GM19043 (cell line): ENCODE results near the gene TAF4B.
"Not testable (repeated sequence)": the region's sequence is repeated elsewhere in the genome, so short reads cannot be mapped to it uniquely, and the experiment has no call there.

Experiments used
- ATAC-seq: cut with Tn5 transposase; IDR thresholded peaks from one replicate; pipeline ENCODE4 v1.9.1; 2021; ENCODE audit warnings: low read depth; ENCODE audit not compliant: unreplicated experiment

The TAF4B gene

GRCh38 chr18:26419746-26420145, 193.5 kb downstream of the TAF4B start:
- no peak for ATAC-seq

DNA sequence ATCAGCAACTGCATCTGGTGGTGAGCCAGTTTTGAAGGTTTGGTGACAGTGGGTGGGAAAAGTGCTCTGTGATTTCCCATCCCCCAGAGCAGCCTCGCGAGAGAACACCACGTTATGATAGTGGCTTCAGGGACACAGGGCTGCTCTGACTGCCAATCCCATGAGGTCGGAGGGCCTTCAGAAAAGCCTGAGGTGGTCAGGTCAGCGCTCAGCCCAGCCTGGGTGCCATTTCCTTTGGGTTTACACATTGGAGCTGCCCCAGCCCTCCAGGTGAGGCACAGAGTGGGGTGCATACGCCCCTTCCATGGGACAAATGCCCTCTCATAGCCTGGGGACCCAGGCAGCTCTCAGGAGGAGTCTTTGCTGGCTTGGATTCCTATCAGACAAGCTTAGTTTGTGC, 195.3 kb downstream of the TAF4B start:
- no peak for ATAC-seq

GRCh38 chr18:26421931-26422330, 195.7 kb downstream of the TAF4B start:
- ATAC-seq = no peak

DNA sequence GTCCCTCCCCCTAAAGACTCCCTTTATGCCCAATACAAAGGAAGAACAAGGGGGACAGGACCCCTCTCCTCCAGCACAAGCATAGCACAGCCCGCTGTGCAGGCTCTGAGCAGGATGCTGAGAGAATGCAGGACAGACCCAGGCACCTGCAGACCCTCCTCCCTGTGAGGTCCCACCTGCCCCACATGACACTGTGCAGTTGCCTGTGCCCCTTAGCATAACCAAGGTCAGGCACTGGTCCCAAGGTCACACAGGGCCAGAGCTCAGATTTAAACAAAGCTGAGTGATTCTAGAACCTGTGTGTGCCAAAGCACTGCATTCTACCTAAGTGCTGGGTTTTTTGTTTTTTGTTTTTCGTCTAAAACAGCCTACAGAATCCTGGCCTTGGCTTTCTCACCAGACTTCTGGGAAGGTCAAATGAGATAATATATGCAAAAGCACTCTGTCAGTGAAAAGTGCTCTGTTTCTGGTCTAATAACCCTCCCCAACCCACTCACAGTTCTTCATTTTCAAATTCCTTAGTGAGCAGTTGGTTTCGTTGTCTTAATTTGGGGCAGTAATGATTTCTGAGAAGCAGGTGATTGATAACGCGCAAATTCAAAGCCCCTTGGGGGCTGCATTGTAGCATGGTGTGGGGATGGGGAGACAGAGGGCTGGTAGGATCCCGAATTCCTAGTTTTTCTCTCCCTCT, 196.4 kb downstream of the TAF4B start:
- ATAC-seq = peak; percentile 78

DNA sequence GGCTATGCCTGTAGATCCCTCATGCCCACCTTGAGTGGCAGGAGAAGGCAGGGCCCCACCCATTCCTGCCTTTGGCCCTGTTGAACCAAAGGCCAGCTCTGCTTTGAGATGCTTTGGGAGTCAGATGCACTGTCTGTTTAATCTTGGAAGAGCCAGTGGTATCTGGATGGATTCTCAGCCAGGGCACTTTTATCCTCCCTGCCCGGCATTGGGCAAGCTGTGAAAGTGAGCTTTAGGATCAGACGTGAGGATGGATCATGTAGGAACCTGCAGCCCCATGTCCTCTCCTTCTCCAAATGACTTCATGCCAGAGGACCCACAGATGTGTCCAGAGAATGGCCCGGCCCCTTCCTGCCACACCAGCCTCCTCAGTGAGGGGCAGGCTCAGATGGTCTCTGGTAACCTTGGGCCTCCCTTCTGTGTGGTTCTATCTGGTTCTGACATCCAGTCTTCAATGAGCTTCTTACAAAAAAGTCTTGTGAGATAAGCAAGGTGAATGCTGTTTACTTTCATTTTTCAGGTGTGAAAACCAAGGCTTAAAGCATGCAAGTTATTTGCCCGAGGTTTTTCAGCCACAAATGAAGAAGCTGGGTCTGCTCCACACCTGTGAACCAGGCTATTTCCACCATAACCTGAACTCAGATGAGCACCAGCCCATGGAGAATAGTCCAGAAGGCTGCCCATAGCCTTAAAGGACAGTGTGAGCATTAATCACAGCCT, 198.3 kb downstream of the TAF4B start:
- no peak for ATAC-seq

- no peak for ATAC-seq
Observed at GRCh38 chr18:26425148-26425531, 198.9 kb downstream of the TAF4B start.

GRCh38 chr18:26429535-26430226, 203.4 kb downstream of the TAF4B start:
- no peak for ATAC-seq

- ATAC-seq = no peak
Observed at GRCh38 chr18:26432651-26433424, 206.6 kb downstream of the TAF4B start.

DNA sequence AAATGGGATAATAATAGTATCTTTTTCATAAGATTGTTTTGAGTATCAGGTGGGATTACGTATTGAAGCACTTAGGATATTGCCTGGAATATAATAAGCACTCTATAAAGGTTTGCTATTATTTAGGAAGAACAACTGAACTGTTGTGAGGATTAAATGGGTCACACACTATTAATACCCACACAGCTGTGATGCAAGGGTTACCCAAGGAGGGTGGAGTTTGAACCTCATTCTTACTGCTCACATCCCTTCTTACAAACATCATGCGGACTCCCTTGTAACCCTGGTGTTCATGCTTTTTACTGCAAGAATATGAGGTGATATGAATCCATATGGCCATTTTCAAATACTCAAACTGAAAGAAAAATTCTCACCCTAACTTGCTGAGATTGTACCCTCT, 208.6 kb downstream of the TAF4B start:
- no peak for ATAC-seq

DNA sequence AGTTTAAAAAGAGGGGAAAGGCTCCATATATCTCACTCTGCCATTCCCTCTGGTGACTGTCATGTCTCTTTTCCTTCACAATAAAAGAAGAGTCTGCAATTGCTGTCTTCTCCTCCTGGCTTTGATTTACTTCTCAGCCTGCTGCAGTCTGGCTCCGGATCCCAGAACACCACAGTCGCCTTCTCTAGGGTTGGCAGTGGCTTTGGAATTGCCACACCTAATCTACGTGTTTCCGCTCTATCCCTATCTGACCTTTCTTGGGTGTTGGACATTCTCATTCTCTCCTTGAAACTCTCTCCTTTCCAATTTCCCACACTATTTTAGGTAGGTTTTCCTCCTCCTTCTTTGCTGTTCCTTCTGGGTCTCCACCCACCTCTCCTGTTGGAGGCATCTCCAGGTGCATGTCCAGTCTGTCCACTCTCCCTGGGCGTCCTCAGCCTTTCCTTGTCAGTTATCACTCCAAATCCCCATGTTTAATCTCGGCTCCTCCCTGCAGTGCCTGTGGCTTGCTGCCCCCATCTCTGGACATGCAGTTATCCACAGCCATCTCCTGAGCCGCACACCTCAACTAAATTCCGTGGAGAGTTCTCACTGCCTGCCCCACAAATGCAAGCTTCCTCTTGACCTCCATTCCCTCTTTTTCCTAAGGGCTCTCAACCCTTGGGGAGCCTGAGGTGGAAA, 209.3 kb downstream of the TAF4B start:
- ATAC-seq = no peak

GRCh38 chr18:26436176-26437051, 210.2 kb downstream of the TAF4B start:
- no peak for ATAC-seq

GRCh38 chr18:26437634-26438033, 211.4 kb downstream of the TAF4B start:
- not testable (repeated sequence) for ATAC-seq

- peak; percentile 97 for ATAC-seq
Observed at GRCh38 chr18:26438980-26439379, 212.7 kb downstream of the TAF4B start.

DNA sequence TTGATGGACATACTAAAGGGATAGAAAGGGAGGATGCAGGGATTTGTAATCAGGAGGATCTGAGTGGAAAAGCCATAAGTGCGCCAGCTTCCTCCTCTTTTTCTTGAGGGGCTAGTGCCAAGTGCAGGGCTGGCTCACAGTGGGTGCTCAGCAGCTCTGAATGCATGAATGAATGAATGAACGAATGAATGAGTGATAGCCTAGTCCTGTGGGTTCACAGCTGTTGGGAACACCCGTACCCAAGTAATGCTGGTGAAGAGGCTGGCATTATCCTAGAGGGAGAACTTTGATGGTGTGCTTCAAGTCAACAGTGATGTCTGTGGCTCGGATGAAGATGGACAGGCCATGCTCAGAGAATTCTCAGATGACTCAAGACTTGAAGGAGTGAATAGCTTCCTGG, 213.3 kb downstream of the TAF4B start:
- ATAC-seq = no peak

GRCh38 chr18:26440644-26441043, 214.4 kb downstream of the TAF4B start:
- no peak for ATAC-seq
